Measurements from ENCODE around the gene NUDT1. TPM values are rescaled to one million over a fixed set of nuclear protein-coding genes. Genes with fewer than 3 reads are reported as not detected.
A peak's percentile ranks its signal among the peaks of the same experiment; 100 is the strongest.

Gene NUDT1
- total RNA-seq, 1 experiment from 2014 or later = 129 TPM

DNA sequence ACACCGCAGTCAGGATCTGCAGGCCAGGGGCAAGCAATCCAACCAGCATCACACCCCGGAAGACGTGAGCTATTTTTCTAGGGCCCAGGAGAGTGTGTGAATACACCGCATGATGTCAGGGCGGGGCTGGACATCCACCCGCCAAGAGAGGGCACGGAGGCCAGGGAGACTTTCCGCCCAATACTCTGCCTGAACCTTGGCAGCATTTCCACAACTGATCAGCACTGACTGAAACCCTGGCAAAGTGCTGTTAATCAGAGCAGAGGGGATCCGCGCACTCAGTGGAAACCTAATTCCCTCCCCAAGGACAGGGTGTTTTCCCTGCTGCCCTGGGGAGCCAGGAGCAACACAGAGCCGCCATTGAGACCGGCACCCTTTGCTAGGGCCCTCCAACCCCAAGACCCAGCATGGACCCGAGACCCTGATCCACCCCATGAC is 17.5 kb upstream of the NUDT1 start:
- DNase-seq (ENCODE audit: low read depth) = no peak

DNA sequence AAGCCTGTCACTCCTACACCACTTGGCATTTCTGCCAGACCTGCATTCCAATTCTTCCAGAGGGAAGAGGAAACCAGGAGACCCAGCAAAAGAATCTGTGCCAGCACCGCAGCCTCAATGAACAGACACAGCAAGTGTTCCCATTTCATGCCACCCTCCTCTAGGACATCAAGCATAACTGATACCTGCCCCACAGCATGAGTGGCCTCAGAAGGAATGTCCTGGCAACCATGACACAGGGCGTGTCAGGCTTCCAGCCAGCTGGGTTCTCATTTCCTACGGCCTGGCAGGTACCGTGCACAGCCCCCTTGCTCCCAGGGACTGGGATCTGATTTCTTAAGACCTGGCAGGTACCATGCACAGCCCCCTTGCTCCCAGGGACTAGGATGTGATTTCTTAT is 17.1 kb upstream of the NUDT1 start:
- no peak for DNase-seq (ENCODE audit: low read depth)

DNA sequence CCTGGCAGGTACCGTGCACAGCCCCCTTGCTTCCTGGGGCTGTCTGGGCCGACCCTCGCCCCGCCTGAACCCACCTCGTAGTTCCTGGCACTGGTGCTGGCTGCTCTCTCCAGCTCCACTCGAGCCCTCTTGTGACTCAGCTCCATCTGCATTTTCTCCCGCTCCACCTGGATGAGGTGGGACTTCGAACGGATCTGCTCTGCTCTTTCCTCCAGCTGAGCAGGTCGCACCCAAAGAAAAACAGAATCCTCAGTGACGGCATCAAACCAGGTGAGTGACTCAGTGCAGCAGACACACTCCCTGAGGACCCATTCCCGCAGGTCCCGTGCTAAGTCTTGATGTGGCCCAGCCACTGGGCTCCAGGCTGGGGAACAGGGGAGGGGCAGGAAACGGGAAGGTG is 16.7 kb upstream of the NUDT1 start:
- DNase-seq (ENCODE audit: low read depth) = no peak

DNA sequence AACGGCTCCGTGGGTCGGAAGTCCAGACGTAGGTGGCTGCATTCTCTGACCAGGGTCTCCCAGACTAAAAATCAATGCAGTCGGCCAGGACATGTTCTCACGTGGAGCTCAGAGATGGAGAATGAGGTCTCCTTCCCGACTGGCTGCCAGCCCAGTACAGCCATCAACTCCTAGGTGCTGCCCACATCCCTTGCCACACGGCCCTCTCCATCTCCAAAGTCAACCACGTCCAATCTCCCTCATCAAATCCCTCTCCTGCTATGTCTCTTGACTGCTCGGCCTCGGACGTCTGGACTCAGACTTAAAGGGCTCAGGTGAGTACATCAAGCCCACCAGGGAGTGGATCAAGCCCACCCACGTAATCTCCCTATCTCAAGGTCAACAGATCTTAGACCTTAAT is 16.2 kb upstream of the NUDT1 start:
- DNase-seq (ENCODE audit: low read depth) = no peak

DNA sequence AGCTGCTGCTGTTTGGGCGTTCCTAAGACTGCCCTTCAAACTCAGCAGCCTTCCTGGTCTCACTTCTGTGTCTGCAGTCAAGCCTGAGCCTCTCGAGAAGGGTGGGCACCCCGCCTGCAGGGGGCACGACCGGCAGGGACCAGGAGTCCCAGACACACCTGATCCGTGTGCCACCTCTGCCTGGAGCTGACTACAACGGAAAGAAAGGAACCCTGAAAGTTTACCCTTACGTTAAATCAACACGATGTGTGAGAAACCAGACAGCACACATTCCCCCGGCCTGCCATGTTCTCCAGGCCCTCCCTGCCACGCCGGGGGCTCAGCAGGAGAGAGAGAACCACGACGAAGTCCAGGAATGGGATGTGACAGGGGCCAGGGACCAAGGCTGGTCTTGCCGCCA is 14.3 kb upstream of the NUDT1 start:
- DNase-seq (ENCODE audit: low read depth) = no peak

DNA sequence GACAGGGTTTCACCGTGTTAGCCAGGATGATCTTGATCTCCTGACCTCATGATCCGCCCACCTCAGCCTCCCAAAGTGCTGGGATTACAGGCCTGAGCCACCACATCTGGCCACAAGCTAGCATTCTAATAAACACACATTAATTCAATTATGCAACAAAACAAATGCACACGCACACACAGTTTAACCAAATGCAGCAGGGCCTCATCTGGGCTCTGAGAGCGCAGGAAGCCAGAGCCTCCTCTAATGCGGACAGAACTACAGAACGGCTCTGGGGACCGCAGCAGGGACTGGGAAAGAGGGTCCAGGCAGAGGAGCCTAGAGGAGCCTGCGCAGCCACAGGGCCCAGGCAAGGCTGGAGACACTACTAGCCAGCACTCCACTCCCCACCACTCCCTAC is 13.1 kb upstream of the NUDT1 start:
- no peak for DNase-seq (ENCODE audit: low read depth)

DNA sequence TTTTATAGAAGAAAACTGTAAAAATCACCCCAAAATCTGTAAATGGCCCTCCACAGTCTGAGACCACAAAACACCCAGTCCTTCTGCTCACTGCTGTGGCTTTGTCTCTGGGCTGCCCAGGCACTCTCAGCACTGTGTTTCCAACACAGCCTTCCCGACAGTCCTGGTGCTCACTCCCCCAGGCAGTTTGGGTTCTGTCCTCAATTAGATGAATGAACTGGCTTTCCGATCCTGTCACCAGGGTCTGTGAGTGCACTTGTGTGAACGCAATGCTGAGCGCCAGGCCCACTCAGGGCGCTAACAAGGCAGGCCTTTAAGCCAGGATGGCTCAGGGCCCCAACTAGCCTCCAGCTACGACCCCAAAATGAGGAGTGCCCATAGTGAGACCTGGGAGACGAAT is 12.6 kb upstream of the NUDT1 start:
- DNase-seq (ENCODE audit: low read depth) = no peak

DNA sequence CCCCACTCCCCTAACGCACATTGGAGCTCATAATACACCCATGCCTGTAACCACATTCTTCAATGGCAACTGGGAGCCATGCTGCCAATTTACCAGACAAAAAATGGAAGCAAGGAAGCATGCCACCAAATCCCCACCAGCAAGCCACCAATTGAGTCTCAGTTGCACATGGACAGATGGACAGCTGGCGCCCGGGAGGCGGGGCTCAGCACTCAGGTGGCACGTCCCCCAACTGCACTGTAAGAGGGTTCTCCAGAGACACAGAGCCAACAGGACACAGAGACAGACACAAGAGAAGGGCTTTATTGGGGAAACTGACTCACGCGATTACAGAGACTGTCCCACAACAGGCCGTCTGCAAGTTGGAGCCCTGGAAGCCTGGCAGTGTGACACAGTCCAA is 11.8 kb upstream of the NUDT1 start:
- no peak for DNase-seq (ENCODE audit: low read depth)

DNA sequence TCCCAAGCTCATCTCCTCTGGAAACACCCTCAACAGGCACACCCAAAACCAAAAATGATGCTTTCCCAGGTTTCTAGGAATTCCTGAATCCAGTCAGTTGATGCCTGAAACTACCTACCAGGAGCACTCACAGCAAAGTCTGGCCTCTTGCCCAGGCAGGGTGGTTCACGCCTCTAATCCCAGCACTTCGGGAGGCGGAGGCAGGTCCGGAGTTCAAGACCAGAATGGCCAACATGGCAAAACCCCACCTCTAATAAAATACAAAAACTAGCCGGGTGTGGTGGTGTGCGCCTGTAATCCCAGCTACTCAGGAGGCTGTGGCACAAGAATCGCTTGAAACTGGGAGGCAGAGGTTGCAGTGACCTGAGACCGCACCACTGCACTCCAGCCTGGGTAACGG is 11.1 kb upstream of the NUDT1 start:
- DNase-seq (ENCODE audit: low read depth) = no peak

DNA sequence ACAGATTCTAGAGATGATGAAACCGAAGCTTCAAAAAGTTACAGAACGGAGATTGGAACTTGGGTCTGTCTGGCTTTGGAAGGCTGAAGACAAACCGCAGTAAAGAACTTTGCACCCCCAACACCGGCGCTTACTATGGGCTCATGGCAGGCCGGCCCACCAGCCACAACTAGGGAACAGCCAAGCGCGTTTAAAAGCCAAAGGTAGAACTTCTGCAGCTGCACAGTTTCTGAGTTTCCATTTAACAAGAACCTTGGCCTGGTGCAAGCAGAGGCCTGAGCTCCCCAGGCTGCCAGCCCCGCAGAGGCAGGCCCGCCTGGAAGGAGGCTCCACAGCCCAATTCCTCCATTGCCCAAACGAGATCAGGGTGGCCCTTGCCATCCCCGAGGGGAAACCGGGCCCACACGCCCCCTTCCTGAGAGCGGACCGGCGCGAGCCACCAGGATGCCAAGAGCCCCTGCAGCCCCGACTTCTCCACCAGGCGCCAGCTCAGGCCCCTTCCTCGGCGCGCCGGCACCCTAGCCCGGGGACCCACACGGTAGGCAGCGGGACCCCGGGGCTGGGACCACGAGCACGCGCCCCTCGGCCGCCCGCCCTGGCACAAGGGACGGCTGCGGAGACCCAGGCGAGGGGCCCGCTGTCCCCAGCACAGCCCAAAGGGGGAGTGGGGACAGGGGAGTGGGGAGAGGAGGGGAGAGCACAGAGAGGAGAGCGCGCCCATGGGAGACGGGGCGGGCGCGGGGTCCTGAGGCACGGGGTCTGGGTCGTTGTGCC is 9.8 kb upstream of the NUDT1 start:
- DNase-seq (ENCODE audit: low read depth) = peak; percentile 31

DNA sequence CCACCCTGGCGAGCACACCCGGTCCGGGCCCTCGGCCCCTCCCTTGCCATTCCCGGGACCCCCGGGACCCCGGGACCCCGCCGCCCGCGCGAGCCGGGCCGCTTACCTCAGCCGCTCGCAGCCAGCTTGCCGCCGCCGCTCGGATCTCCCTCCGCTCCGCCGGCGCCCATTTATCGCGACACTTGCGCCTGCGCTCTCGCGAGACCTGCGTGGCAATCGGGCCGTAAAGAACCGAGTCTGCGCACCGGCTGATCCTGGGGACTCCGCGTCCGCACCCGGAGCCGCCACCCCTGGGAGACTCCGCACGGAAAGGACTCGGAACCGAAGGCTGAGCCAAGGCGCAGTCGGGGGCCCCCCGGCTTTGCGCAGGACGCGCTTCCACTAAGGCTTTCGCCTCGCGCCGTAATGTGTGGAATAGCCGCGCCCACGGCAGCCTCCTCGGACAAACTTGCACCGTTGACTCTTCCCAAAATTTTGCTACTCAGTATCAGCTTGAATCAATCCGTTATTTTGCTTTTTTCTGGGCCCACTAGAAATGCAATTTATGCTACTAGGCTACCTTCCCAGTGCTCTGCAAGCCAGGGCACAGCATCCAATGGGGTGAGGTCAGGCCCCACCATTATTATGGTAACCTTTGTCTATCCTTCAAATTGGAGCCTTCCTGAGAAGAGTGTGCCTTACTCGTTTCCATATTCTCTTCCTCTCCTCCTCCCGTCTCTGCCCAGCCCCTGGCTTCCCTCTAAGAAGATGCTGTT is 9.1 kb upstream of the NUDT1 start, which contains the start of gene MAD1L1:
Gene MAD1L1 (minus strand): TSS at position 180 of the 755 bp plus-strand sequence. CDS start 2,812 bp downstream, outside the sequence.
- peak; percentile 95 for DNase-seq (ENCODE audit: low read depth)

DNA sequence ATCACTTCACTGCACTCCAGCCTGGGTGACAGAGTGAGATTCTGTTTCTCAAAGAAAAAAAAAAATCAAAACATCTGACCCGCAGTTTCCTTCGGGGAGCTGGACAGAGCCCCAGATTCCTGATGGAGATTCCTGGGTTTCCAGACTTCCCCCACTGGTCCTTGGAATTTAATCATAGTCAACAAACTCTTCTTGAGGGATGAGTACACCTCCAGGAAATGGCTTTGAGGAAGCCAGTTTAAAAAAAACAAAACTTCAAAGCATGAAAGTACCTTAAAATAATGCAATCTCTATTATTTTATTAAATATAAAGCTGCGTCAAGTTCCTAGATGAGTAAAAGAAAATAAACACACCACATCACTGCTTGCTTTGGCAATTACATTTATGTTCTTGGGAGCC is 8.1 kb upstream of the NUDT1 start:
- DNase-seq (ENCODE audit: low read depth) = no peak

DNA sequence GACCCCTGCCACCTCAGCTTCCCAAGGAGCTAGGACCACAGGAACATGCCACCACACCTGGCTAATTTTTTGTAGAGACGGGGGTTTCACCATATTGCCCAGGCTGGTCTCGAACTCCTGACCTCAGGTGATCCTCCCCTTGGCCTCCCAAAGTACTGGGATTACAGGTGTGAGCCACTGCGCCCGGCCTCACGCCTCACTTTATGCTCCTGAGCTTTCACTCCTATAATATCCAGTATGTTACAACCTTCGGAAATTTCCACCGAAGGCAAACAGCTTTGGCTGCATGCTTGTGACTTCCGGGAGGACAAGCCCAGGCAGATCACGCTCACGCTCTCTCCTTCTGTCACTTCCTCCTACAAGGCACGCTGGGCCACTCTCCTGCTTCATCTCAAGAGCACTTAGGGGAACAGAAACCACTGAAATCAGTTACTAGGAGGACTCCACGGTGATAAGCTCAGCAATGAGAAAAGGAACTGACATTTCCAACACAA is 4.9 kb upstream of the NUDT1 start:
- no peak for DNase-seq (ENCODE audit: low read depth)

DNA sequence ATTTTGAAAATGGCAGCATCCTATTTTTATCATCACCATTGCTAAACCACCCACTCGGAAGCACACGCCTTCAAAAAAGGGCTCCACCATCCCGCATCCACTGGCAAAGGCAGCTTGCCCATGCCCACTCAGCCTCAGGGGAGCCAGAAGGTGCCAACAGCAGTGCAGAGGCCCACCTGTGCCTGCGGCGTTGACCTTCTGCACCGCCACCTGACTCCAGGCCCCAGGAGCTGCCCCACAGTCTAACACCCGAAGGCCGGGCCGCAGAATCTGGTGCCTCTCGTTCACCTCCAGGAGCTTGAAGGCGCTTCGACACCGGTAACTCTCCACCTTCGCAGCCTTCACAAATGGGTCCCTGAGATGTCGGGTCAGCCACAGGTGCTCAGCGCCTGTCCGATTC is 2.8 kb upstream of the NUDT1 start:
- DNase-seq (ENCODE audit: low read depth) = no peak

DNA sequence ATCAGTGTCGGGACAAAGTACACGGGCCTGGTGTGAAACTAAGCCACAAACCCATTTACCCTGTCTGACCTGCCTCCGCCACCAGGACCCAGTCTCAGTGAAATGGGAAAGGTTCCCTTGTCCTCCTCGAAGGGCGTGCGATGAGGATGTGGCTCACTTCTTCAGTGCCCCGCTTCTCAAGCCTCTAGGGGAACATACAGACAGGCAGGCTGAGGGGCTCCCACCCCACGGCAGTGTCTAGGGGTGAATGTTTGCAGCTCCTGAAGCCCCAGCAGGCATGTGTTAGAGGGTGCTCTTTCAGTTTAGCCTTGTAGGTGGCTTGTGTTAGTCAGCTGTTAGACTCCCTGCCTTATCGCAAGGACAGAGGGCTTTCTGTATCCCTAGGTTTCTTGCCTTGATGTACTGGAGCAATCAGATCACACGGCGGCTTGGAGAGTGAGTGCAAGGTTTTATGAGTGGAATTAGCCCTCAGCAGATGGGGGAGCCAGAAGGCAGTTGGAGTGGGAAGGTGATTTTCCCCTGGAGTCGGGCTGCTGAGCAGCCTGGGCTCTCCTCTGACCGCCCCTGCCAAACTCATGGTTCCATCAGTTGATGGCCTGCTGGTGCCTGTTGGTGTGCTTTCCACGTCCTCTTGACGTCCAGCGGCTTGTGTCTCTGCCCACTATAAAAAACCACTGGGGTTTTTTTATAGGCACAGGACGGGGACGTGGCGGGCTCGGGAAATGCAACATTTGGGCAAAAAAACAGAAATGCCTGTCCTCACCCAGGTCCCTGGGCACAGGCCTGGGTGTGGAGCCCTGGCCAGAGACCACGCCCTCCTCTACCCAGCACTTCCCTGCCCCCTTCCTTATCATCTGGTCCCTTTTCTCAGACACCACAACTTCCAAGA is 759 bp downstream of the NUDT1 start:
- peak; percentile 59 for DNase-seq (ENCODE audit: low read depth)

DNA sequence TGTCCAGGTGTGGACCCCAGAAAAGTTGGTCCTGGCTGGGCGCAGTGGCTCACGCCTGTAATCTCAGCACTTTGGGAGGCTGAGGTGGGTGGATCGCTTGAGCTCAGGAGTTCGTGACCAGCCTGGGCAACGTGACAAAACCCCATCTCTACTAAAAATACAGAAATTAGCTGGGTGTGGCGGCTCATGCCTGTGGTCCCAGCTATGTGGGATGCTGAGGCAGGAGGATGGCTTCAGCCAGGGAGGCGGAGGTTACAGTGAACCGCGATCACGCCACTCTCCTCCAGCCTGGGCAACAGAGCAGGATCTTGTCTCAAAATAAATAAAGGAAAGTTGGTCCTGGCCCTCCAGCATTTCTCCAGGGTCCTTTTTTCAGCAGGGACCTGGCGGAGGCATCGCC is 1.4 kb downstream of the NUDT1 start:
- peak; percentile 24 for DNase-seq (ENCODE audit: low read depth)

DNA sequence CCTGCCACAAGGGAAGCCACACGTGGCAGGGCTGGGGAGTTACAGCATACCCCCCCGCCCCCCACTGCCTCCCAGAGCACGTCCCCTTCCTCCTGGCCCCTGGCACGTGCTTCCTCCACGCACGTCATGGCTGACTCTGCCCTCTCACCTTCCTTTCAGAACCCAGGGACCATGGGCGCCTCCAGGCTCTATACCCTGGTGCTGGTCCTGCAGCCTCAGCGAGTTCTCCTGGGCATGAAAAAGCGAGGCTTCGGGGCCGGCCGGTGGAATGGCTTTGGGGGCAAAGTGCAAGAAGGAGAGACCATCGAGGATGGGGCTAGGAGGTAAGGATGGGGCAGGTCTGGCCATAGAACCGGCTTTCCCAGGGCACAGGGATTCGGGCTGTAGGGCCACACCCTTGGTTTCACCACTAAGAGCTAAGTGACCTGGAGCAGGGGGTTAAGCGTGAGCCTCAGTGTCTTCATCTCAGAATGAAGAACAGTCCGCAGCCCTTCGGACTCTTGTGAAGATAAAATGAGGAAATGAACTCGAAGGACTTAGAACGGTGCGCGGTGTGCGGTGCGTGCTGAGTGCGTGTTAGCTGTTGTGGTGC is 2.5 kb downstream of the NUDT1 start:
- DNase-seq (ENCODE audit: low read depth) = no peak

DNA sequence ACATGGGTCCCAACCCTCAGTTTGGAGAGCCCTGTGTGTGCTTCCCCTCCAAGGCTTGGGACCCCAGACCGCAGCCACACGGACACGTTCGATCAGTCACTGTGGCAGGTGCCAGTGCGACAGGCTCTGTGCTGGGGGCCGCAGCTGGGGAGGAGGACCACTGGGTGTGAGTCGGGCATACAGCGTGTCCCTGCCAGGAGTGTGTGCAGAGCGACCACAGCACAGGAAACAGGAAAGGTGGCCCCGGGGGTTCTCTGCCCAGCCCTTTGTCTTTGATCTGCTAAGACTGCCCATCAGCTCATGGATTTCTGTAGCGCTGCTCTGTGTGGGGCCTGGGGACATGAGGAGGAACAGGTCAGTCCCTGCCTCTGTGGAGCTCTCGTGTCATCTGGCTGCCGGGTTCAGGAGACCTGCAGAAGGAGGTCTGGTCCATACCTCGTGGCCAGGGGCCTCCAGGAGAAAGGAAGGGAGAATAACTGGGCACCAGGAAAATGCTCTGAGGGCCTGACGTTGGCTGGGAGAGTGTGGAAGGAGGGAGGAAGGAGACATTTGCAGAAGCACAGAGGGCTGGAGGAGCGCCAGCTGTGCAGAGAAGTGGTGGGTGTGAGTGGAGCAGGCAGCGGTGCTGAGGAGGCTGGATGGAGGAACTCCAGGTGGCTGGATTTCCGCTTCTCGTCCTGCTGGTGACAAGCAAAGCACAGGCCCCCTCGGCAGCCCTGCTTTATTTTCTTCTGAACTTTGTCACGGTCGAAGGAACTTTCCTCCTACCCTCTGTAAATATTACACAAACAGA is 4.1 kb downstream of the NUDT1 start:
- no peak for DNase-seq (ENCODE audit: low read depth)

DNA sequence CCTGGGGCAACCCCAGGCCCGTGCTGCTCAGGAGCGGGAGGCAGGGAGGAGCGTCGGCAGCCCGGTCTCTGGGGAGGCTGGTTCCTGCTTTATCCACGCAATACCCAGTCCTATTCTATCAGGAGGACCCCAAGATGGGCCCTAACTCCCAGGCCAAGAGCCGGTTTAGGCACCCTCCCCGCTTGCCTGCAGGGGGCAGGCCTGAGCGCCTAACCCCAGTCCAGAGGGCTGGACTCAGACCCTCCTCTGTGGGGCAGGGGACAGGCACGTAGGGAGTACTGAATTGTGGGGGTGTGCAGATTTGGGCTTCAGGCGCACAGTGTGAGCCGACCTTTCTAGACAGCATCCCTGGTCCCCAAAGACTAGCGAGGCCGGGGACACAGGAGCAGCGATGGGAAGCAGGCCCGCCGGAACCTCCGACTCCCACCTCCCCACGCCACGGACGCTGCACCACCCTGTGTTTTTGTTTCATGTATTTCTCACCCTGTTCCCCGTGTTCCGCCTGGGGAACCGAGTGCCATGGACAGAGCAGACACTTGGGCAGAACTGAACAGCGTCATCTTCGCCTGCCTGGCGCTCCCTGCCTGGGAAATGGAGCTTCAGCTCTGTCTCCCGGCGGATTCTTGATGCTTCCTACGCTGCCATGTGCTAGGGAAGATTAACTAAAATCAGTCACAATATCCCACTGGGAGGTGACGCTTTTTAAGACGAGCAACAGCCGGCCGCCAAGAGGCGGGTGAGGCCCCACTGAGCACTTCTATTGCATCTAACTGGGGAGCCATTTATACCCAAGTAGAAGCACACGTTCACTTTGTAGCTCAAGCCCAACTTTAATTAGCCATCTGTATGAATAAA is 5.3 kb downstream of the NUDT1 start:
- peak; percentile 31 for DNase-seq (ENCODE audit: low read depth)
